AG04449 (cell line): Measurements from ENCODE around the gene NEU3.
"Not testable (repeated sequence)": the region's sequence is repeated elsewhere in the genome, so short reads cannot be mapped to it uniquely, and the experiment has no call there.

ENCODE experiments used
- CTCF ChIA-PET: fragments of 350-600 bp; formaldehyde crosslinking; extraction: SDS; loops from one replicate; lab custom pipeline; 2021; ENCODE audit warnings: antibody characterized with exemption; lab: Yijun Ruan, JAX
- POLR2A ChIA-PET: fragments of 400-600, 350-600 bp; formaldehyde crosslinking; extraction: SDS; loops from one replicate; lab custom pipeline; 2020; ENCODE audit warnings: antibody characterized with exemption, inconsistent platforms; lab: Yijun Ruan, JAX
- DNase-seq: peaks from one replicate; pipeline ENCODE4 v3.0.0-alpha.2; 2010; ENCODE audit warnings: low read depth, low spot score
- H3K4me3 ChIP-seq: 2 replicates; pipeline ENCODE4 v1.5.1; 2011; ENCODE audit warnings: low read depth, mild to moderate bottlenecking, control low read depth, low read length
- CTCF ChIP-seq: IDR thresholded peaks from one replicate; pipeline ENCODE4 v1.5.1; 2011; ENCODE audit warnings: mild to moderate bottlenecking, moderate library complexity, low read length, control low read depth, inconsistent platforms; ENCODE audit not compliant: insufficient read depth; ENCODE audit errors: missing control alignments

Gene NEU3

GRCh38 chr11:75011357-75011756 is 22.6 kb downstream of the NEU3 start:
- DNase-seq: no peak
- no peak overlapping the region for H3K4me3 ChIP-seq
- no peak for TF ChIP-seq CTCF
- ChIA-PET CTCF (interaction anchor here (0.6 to 22.5 kb wide), 7 partner anchors 9 to 238 kb away, joined by 3 to 316 read pairs (median 5); no protein-coding TSS in a partner anchor), POLR2A (no interaction called here)

- no peak for DNase-seq
- POLR2A ChIA-PET: no interaction called here
- H3K4me3 ChIP-seq: no peak overlapping the region
- CTCF ChIA-PET: interaction anchor here (0.6 to 22.5 kb wide), 8 partner anchors 10 to 238 kb away, joined by 3 to 316 read pairs (median 14); no protein-coding TSS in a partner anchor
- no peak for TF ChIP-seq CTCF
Observed at GRCh38 chr11:75011872-75012271, 23.1 kb downstream of the NEU3 start.

- H3K4me3 ChIP-seq: no peak overlapping the region
- ChIA-PET CTCF (interaction anchor here (0.5 to 22.5 kb wide), 8 partner anchors 9 to 236 kb away, joined by 3 to 316 read pairs (median 13); no protein-coding TSS in a partner anchor), POLR2A (no interaction called here)
- DNase-seq: no peak
- TF ChIP-seq CTCF: no peak
Observed at GRCh38 chr11:75013051-75013450, 24.3 kb downstream of the NEU3 start.

GRCh38 chr11:75014129-75014528 is 25.4 kb downstream of the NEU3 start:
- H3K4me3 ChIP-seq: no peak overlapping the region
- POLR2A ChIA-PET: interaction anchor here (1.0 kb wide), 1 partner anchor 25 kb away, joined by 3 read pairs; the partner anchor contains the start of gene NEU3

GRCh38 chr11:75019200-75019599 is 30.5 kb downstream of the NEU3 start:
- H3K4me3 ChIP-seq, POLR2A ChIA-PET, DNase-seq: not testable (repeated sequence)
- CTCF ChIA-PET: interaction anchor here (7.9 kb wide), 1 partner anchor 230 kb away, joined by 69 read pairs; no protein-coding TSS in a partner anchor

More at GRCh38 chr11:75014129-75014528, 25.4 kb downstream of the NEU3 start:
- CTCF ChIA-PET: interaction anchor here (1.1 to 22.5 kb wide), 8 partner anchors 12 to 235 kb away, joined by 4 to 316 read pairs (median 18); no protein-coding TSS in a partner anchor
- TF ChIP-seq CTCF: no peak
- peak; percentile 57 for DNase-seq

- CTCF ChIA-PET: interaction anchor here (0.8 to 18.2 kb wide), 7 partner anchors 13 to 225 kb away, joined by 3 to 416 read pairs (median 91); partner anchors contain the start of gene TPBGL
- POLR2A ChIA-PET, H3K4me3 ChIP-seq, DNase-seq: not testable (repeated sequence)
Observed at GRCh38 chr11:75020328-75020727, 31.6 kb downstream of the NEU3 start.

- no peak for TF ChIP-seq CTCF
- ChIA-PET CTCF (interaction anchor here (0.7 to 18.2 kb wide), 37 partner anchors 11 to 282 kb away, joined by 3 to 416 read pairs (median 4); partner anchors contain the start of gene TPBGL), POLR2A (interaction anchor here (0.6 kb wide), 1 partner anchor 183 kb away, joined by 4 read pairs; no protein-coding TSS in a partner anchor)
- H3K4me3 ChIP-seq: no peak overlapping the region
- no peak for DNase-seq
Observed at GRCh38 chr11:75022296-75022695, 33.6 kb downstream of the NEU3 start.
